Natural killer cell (primary cell): ENCODE results near the gene ZYG11B. TPM values are rescaled to one million over a fixed set of nuclear protein-coding genes. Genes with fewer than 3 reads are reported as not detected.
"Not testable (repeated sequence)": the region's sequence is repeated elsewhere in the genome, so short reads cannot be mapped to it uniquely, and the experiment has no call there.

Experiments used
- ATAC-seq, 3 donors: fragments of 150-1000 bp in 2 of 3; fragments of 200-7000 bp in 1 of 3; cut with Tn5 transposase; 1 replicate in 1 of 3; 2 replicates in 2 of 3; pipeline ENCODE4 v1.10.0; 2021; ENCODE audit warnings: mild to moderate bottlenecking in 2 of 3, moderate library complexity in 2 of 3
- DNase-seq, 2 donors: peaks; one replicate each; pipeline versions ENCODE4 v3.0.0 to v3.0.0-alpha.2; 2013 to 2021; ENCODE audit warnings: mixed read lengths in 1 of 2
- H3K27ac ChIP-seq: one replicate; pipeline ENCODE4 v1.5.1; 2013; ENCODE audit warnings: mild to moderate bottlenecking, low read length
- H3K27me3 ChIP-seq: one replicate; pipeline ENCODE4 v1.6.1; 2013; ENCODE audit warnings: low read length; ENCODE audit not compliant: control insufficient read depth, insufficient read depth
- H3K36me3 ChIP-seq: one replicate; pipeline ENCODE4 v1.6.1; 2013; ENCODE audit warnings: low read length; ENCODE audit not compliant: control insufficient read depth, insufficient read depth
- H3K4me1 ChIP-seq: one replicate; pipeline ENCODE4 v1.6.1; 2013; ENCODE audit warnings: low read length; ENCODE audit not compliant: control insufficient read depth, insufficient read depth
- H3K4me3 ChIP-seq: one replicate; pipeline ENCODE4 v1.5.1; 2013; ENCODE audit warnings: low read length
- H3K9me3 ChIP-seq: one replicate; pipeline ENCODE4 v1.6.1; 2013; ENCODE audit warnings: low read length; ENCODE audit not compliant: control insufficient read depth, insufficient read depth
- H3K27ac Mint-ChIP-seq, 2 donors: one replicate each; pipeline ENCODE4 v1.8.0; 2022; ENCODE audit warnings: mild to moderate bottlenecking in 2 of 2, mixed read lengths in 2 of 2, moderate library complexity in 1 of 2
- H3K27me3 Mint-ChIP-seq, 2 donors: one replicate each; pipeline ENCODE4 v1.8.0; 2022; ENCODE audit warnings: low read depth in 2 of 2, mixed read lengths in 2 of 2
- H3K36me3 Mint-ChIP-seq: one replicate; pipeline ENCODE4 v1.8.0; 2022; ENCODE audit warnings: mixed read lengths
- H3K4me1 Mint-ChIP-seq, 2 donors: one replicate each; pipeline ENCODE4 v1.8.0; 2022; ENCODE audit warnings: mixed read lengths in 2 of 2
- H3K4me3 Mint-ChIP-seq: one replicate; pipeline ENCODE4 v1.8.0; 2022; ENCODE audit warnings: mild to moderate bottlenecking, moderate library complexity, mixed read lengths
- H3K9me3 Mint-ChIP-seq, 2 donors: one replicate each; pipeline ENCODE4 v1.8.0; 2022; ENCODE audit warnings: mixed read lengths in 2 of 2
- WGBS: methylation state at CpG from one replicate; pipeline ENCODE4 v1.1.7; 2013; ENCODE audit warnings: missing lambda C conversion rate; ENCODE audit not compliant: insufficient coverage; 5-methylcytosine and 5-hydroxymethylcytosine counted together
- intact Hi-C: fragments of 100-400 bp; cut with micrococcal nuclease; formaldehyde crosslinking; loops from one replicate; pipeline ENCODE4 v1.14.2; 2022
- total RNA-seq, 4 donors: library from RNA; stranded (reverse); fragments of 120-200 nt in 1 of 4; gene quantifications; one replicate each; pipeline versions ENCODE4 v1.2.3 to v1.2.4, GENCODE V29; 2013 to 2022
- TF ChIP-seq, protein P1 (sequence below): fragments of 200-600 bp; IDR thresholded peaks from one replicate; pipeline ENCODE4 v1.8.0; 2022; ENCODE audit warnings: antibody characterized with exemption

The ZYG11B gene
- total RNA-seq, 3 donors from 2014 or later (not counting 1 experiment from before 2014, with no cell fraction given), result 7.4 to 11.8 (median 10.7) TPM

DNA sequence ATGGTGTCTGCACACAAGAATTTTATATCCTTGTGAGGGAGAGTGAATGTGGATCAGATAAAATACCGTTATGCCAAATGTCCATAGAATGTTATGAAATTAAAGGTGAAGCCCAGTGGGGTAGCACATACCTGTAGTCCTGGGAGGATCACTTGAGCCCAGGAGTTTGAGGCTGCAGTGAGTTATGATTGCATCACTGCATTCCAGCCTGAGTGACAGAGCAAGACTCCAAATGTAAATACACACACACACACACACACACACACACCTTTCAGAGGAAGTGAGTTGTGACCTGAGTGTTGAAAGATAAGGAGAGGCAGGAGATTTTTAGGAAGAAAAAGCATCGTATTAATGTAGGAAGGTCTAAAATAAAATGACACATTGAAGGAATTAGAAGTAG is 88.2 kb downstream of the ZYG11B start:
- 73% methylated on average over 2 of the region's 2 CpGs for WGBS
- Histone ChIP-seq H3K27me3 (no peaks in the 10 kb centered on the region), H3K9me3 (no peaks in the 10 kb centered on the region), H3K36me3 (peaks cover 14% of the 10 kb centered on the region), H3K4me3 (no peak overlapping the region), H3K4me1 (no peaks in the 10 kb centered on the region), H3K27ac (no peak overlapping the region)
- Mint-ChIP-seq H3K9me3 (no peaks in the 10 kb centered on the region), H3K27me3 (no peaks in the 10 kb centered on the region), H3K4me3 (no peak overlapping the region), H3K4me1 (no peaks in the 10 kb centered on the region), H3K27ac (no peak overlapping the region), H3K36me3 (no peaks in the 10 kb centered on the region)
- no peak for ATAC-seq
- intact Hi-C loops, result no loop called here
- TF ChIP-seq, protein P1, sequence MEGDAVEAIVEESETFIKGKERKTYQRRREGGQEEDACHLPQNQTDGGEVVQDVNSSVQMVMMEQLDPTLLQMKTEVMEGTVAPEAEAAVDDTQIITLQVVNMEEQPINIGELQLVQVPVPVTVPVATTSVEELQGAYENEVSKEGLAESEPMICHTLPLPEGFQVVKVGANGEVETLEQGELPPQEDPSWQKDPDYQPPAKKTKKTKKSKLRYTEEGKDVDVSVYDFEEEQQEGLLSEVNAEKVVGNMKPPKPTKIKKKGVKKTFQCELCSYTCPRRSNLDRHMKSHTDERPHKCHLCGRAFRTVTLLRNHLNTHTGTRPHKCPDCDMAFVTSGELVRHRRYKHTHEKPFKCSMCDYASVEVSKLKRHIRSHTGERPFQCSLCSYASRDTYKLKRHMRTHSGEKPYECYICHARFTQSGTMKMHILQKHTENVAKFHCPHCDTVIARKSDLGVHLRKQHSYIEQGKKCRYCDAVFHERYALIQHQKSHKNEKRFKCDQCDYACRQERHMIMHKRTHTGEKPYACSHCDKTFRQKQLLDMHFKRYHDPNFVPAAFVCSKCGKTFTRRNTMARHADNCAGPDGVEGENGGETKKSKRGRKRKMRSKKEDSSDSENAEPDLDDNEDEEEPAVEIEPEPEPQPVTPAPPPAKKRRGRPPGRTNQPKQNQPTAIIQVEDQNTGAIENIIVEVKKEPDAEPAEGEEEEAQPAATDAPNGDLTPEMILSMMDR, result no peak
- DNase-seq, result no peak

DNA sequence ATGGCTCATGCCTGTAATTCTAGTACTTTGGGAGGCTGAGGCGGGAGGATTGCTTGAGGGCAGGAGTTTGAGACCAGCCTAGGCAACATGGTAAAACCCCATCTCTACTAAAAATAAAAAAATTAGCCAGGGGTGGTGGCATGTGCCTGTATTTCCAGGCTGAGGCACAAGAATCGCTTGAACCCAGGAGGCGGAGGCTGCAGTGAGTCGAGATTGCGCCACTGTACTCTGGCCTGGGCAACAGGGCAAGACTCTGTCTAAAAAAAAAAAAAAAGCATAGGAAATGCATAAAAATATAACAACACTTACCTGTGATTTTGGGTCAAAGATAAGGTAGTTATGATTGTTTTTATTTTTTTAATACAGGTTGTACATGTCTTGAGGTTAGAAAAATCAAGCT is 94.6 kb downstream of the ZYG11B start:
- WGBS, result 97% methylated on average over 5 of the region's 5 CpGs
- H3K36me3 Mint-ChIP-seq, H3K9me3 Mint-ChIP-seq, DNase-seq, H3K4me1 ChIP-seq, H3K9me3 ChIP-seq, H3K27me3 Mint-ChIP-seq, H3K4me1 Mint-ChIP-seq, H3K27me3 ChIP-seq, ATAC-seq, H3K27ac Mint-ChIP-seq, H3K27ac ChIP-seq, intact Hi-C loops, H3K4me3 ChIP-seq, H3K4me3 Mint-ChIP-seq: not testable (repeated sequence)
- peaks cover 21% of the 10 kb centered on the region for H3K36me3 ChIP-seq

DNA sequence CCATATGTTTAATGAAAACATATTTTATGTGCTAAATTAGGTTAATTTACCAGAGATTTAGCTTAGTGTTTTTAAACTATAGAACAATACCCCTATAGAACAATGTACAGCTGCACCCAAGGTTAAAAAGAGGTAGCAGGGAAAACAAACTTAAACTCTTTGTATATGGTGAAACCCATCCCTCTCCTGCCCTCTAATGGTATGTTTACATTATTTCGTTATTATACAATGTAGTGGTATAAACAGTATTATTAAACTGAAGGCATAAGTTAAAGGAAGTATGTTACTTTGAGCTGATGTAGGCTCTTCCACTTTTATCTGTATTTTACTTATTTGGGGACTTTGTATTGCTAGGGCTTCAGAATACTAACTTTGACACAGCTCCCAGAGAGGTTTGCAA is 99.6 kb downstream of the ZYG11B start:
- TF ChIP-seq, protein P1, result peak; percentile 9
- H3K27ac ChIP-seq, result no peak overlapping the region
- no peak overlapping the region for H3K4me3 ChIP-seq
- no peak overlapping the region for H3K4me3 Mint-ChIP-seq
- H3K27me3 Mint-ChIP-seq, result no peaks in the 10 kb centered on the region
- WGBS, result no CpG with 5 or more reads among the region's 1 CpG
- H3K36me3 Mint-ChIP-seq, result no peaks in the 10 kb centered on the region
- DNase-seq (peak in 1 of 2 donors; percentile 14), ATAC-seq (peak in 2 of 3 donors; percentile 32 to 39)
- no peak overlapping the region for H3K27ac Mint-ChIP-seq
- H3K9me3 Mint-ChIP-seq, result no peaks in the 10 kb centered on the region
- no peaks in the 10 kb centered on the region for H3K9me3 ChIP-seq
- intact Hi-C loops, result no loop called here
- no peaks in the 10 kb centered on the region for H3K4me1 ChIP-seq
- no peaks in the 10 kb centered on the region for H3K27me3 ChIP-seq
- H3K4me1 Mint-ChIP-seq, result no peaks in the 10 kb centered on the region
- peaks cover 13% of the 10 kb centered on the region for H3K36me3 ChIP-seq

DNA sequence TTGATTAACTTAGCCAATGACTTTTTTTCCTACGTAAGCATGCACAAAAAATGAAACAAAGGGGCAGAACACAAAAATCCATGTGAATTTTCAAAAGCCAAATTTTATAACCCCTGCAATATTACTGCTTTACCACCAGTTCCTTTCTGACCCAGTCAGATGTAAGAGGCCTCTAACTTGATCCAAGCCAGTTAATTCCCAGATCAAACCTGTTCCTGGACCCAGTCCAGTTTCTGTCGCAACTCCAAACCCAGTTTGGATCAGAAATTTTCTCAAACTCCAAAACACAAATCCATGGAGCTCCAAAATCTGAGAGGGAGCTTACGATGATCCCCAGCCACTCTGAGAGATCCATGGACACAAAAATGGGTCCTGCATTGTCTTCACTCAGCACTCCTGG is 108.5 kb downstream of the ZYG11B start:
- H3K27me3 Mint-ChIP-seq, result peaks cover 6 to 14% of the 10 kb centered on the region in 2 donors
- H3K9me3 Mint-ChIP-seq, result no peaks in the 10 kb centered on the region
- H3K4me1 Mint-ChIP-seq, result no peaks in the 10 kb centered on the region
- H3K4me3 Mint-ChIP-seq, result no peak overlapping the region
- no peak for ATAC-seq
- no peak for DNase-seq
- H3K4me3 ChIP-seq, result no peak overlapping the region
- TF ChIP-seq, protein P1, result no peak
- H3K9me3 ChIP-seq, result no peaks in the 10 kb centered on the region
- H3K36me3 Mint-ChIP-seq, result no peaks in the 10 kb centered on the region
- no peaks in the 10 kb centered on the region for H3K27me3 ChIP-seq
- H3K27ac ChIP-seq, result no peak overlapping the region
- intact Hi-C loops, result no loop called here
- WGBS, result 92% methylated on average over 3 of the region's 3 CpGs
- no peaks in the 10 kb centered on the region for H3K4me1 ChIP-seq
- no peak overlapping the region for H3K27ac Mint-ChIP-seq
- no peaks in the 10 kb centered on the region for H3K36me3 ChIP-seq
